HG03097 (cell line): ENCODE data around the gene COX17.

Source experiments
- ATAC-seq: cut with Tn5 transposase; IDR thresholded peaks from one replicate; pipeline ENCODE4 v1.9.1; 2021; ENCODE audit not compliant: unreplicated experiment, low FRiP score

Gene COX17

GRCh38 chr3:119626196-119626595 lies 51.0 kb downstream of the COX17 start:
- no peak for ATAC-seq

GRCh38 chr3:119625451-119626153 lies 51.6 kb downstream of the COX17 start:
- ATAC-seq = no peak

- ATAC-seq = no peak
These were observed 53.0 kb downstream of the COX17 start for GRCh38 chr3:119624002-119624720.

GRCh38 chr3:119620899-119621298 lies 56.3 kb downstream of the COX17 start:
- ATAC-seq = no peak
